GM21786 (cell line): ENCODE data around the gene SLC6A4.
"Not testable (repeated sequence)": the region's sequence is repeated elsewhere in the genome, so short reads cannot be mapped to it uniquely, and the experiment has no call there.

Experiments used
- ATAC-seq: cut with Tn5 transposase; IDR thresholded peaks from one replicate; pipeline ENCODE4 v1.9.1; 2021; ENCODE audit not compliant: unreplicated experiment

Gene SLC6A4

DNA sequence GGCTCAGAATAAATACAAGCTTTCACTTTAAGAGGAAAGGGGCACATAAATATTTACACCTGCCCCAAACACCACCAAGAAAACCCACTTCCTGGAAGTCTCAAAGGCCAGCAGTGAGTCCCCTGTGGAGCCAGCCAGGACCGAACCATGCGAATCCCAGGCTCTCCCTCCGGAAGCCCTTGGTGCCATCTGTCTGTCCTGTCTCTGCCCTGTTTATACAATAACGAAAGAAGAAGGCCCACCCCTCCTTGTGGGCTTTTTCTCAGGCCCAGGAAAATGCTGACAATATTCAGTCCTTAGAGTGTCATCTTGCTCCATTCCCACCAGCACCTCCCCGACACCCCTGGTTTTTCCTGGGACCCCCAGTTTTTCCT lies 3.6 kb upstream of the SLC6A4 start:
- ATAC-seq: no peak

DNA sequence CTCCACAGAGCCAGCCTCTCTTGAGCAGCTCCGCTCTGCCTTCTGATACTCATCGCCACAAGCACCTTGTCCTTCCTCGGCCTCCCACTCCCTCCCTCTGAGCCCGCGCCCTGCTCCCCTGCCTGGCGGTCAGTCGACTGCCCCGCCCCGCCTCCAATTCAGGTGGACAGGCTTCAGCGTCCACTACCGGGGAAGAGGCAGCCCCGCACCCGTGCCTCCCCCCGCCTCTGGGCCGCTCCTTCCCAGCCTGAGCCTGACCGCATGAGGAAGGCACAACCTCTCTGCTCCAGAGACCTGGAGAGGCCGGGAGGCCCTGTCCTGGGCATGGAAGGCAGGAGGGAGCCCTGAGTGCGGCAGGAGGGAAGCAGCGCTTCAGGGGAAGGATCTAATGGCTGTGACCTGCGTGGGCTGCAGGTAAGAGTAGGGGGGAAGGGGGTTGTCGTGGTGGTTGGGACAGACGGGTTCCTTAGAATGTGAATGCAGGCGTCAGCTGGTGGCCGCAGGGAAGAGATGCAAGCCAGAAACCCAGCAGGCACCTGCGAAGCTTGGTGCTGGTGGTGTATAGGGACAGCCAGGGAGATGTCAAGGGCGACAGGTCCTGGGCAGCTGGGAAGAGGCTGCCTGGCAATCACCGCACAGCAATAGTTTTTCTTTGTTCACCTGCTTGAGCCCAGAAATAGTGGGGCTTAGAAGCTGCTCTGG lies 3.0 kb upstream of the SLC6A4 start:
- no peak for ATAC-seq

- ATAC-seq: no peak
Observed at GRCh38 chr17:30238003-30238344, 2.5 kb upstream of the SLC6A4 start.

GRCh38 chr17:30237296-30238002 lies 2.0 kb upstream of the SLC6A4 start:
- no peak for ATAC-seq

- no peak for ATAC-seq
Observed at GRCh38 chr17:30236766-30237165, 1.3 kb upstream of the SLC6A4 start.

- ATAC-seq: no peak
Observed at GRCh38 chr17:30236297-30236624, 764 bp upstream of the SLC6A4 start.

DNA sequence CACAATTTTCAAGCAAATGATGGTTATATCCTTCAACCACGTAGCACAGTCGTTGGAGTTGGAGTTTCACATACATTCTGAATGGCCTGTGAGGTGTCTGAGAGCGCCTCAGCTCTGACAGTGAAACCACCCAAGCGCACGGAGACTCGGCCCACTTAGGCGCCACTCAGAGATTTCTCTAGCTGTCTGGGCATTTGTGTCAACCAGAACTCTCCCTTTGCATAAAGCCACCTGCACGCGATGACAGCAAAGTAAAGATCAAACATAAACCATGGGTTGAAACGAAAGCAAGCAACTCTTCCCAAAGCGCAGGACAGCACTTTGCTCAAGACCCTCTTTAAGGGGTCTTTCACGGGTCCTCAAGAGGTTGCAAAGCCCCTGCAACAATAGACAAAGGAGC lies 533 bp downstream of the SLC6A4 start:
- ATAC-seq: no peak

DNA sequence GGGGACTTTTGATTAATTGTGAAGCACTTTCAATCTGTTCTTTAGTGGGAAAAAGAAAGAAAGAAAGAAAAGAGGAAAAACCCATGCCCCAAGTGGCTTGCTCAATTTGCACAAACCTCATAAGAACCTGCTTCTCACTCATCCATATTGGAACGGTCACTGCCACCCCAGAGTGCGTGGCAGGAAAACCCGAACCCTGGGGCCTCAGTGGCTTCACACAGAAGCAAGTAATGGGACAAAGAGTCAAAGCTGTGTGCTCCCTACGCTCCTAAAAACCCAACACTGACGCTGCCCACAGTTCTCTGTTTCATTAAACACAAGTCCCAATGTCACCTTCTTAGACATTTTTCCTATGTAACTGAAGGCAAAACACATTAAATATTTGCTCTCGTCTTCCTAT lies 1.2 kb downstream of the SLC6A4 start:
- no peak for ATAC-seq

DNA sequence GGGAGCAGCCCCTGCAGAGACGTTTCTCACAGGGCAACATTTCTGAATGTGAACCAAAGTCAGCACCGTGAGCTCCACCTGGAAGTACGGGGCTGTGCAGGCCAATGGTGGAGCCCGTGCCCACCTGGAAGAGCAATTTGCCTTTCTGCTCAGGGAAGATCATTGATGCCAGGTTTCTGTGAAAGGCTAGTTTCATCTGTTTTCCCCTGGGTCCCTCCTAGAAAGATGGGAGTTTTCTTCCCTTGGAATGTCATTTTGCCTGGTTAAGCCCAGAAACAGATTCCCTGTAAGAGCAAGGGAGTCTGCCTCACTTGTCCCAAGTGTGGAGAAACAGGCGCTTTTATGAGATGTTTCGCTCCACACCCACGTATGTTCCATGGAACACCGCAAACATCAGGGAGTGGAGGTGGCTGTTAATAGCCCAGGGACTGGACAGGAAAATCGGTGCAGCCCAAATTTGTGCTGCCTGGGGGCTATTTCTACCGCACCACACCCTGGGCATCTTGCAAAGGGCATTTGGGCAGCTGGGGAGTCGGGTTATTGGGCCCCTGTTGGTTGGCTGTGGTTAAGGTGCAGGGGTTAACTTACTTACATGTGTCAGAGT lies 2.6 kb downstream of the SLC6A4 start:
- no peak for ATAC-seq

GRCh38 chr17:30232015-30232823 lies 3.3 kb downstream of the SLC6A4 start:
- ATAC-seq: no peak

DNA sequence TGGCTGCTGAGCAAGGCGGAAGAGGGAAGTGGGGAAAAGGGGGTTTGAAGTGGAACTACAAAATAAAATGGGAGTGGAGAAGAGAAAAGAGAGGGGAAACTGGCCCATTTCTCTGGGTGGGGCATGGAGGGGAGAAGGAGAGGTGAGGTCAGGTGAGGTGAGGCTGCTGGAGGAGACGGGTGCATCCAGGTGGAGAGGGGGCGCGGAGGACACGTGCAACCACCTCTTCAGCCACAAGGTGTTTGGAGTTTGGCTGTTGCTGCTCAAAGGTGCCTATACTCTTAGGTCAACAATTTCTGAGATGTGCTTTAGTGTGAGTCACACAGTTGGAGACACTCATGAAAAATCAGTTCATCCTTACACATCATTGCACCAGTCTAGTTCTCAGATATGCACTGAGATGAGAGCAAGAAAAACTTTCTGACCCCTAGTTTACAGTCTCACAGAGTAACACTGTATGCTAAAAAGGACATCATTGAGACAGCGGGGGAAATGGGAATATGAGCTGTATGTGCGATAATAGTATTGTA lies 4.8 kb downstream of the SLC6A4 start:
- ATAC-seq: no peak

GRCh38 chr17:30230009-30230408 lies 5.5 kb downstream of the SLC6A4 start:
- ATAC-seq: not testable (repeated sequence)

DNA sequence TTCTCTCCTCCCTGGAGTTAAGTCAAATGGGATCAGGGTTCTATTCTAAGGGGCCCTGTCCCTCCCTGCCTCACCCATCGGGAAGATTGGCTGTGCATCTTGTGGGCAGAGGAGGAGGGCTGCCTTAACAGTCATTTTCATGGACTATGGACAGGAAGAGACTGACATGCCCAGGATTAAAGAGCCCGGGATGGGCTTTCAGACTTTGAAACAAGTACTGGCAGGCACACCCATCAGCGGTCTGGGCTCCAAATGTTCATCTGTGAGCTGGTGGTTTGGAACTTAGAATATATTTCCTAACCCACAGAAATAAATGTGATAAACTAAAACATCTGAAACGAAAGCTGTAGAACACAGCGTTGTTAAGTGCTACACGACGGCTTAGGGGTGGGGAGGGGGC lies 6.5 kb downstream of the SLC6A4 start:
- ATAC-seq: no peak

DNA sequence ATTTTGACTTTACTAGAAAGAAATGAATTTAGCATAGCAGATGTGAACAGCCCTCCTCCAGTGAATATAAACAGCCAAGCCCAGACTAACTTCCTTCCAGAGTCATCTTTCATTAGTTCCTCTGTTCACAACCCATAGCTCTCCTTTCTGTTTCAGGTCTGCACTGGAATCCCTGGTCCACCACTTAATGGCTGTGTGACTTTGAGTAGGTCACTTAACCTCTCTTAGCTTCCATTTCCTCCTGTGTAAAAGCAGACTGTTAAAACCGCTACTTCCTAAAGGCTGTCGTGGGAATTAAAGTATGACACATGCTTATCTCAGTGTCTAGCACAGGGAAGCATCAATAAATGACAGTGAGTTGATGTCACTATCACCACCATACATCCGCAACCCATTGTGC lies 7.5 kb downstream of the SLC6A4 start:
- ATAC-seq: no peak

GRCh38 chr17:30226878-30227277 lies 8.6 kb downstream of the SLC6A4 start:
- ATAC-seq: no peak

GRCh38 chr17:30225919-30226553 lies 9.5 kb downstream of the SLC6A4 start:
- ATAC-seq: no peak

DNA sequence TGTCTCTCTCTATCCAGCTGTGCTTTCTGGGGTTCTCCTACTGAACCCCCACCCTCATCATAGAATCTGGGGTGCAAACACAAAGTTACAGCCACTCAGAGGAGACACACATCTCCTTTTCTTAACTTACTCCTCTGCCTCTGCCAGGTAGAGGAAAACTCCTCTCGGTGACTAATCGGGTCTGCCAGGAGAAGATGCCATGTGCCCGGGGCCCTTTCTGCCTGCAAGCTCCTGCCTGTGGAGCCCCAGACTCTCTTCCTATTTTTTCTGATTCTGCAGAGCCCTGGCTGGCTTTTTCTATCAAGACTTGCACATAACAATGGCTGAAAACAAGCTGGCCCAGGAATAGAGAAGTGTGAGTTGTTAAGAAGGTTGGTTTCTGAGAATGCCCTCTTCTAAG lies 10.4 kb downstream of the SLC6A4 start:
- no peak for ATAC-seq

DNA sequence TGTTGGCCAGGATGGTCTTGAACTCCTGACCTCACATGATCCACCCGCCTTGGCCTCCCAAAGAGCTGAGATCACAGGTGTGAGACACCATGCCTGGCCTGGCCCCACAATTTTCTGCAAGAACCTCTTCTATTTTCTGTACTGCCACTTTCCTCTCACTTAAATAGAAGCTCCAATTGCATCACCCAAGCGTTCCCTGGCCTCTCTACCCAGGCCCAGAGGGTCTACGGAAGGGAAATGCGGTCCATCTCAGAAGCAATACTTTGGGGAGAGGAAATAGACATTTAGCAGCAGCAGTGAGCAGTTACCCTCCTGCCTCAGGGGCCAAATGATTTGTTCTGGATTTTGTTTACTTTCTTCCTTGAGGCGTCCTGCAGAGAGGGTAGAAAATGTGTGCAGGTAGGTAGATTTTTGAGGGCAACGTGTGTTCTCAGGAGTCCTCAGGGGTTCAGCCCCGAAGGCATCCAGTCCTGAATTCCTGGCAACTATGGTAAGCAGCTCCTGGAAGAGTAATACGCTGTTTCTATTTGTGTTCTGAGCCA lies 11.0 kb downstream of the SLC6A4 start:
- ATAC-seq: no peak

DNA sequence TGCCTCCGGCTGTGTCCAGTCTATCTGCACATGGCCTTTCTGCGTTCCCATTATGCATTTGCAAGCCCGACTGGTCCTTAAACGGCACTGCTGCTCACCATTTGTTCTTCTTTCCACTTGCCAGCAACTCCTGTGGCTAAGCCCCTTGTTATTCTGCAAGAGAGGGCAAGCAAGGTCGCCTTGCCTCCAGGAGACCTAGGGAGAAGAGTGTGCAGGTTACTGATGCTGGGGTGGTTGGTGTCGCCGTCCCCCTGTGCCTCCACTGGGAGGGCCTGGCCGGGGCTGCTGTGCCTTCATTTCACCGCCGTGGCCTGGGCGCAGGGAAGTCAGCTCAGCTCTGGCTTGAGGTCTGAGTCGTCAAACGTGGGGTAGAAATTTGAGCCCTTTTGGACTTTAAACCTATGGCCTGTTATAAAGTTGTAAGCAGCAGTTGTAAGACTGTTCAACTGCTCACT lies 12.7 kb downstream of the SLC6A4 start:
- ATAC-seq: no peak

GRCh38 chr17:30222251-30222650 lies 13.2 kb downstream of the SLC6A4 start:
- no peak for ATAC-seq

DNA sequence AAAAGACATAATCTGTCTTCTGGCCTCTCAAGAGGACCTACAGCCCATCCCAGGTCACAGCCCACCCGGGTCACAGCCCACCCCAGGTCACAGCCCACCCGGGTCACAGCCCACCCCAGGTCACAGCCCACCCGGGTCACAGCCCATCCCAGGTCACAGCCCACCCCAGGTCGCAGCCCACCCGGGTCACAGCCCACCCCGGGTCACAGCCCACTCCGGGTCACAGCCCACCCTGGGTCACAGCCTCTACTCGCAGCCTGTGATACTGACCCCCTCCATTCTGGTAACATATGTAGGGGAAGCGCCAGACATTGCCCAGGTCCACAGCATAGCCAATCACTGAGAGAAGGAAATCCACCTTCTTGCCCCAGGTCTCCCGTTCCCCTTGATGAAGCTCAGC lies 14.2 kb downstream of the SLC6A4 start:
- no peak for ATAC-seq
